T-helper 2 cell treated with Interferon-gamma antibody and Interleukin-4, amounts not matched to agents 5 μg/mL and 100 μg/mL, for 36 hours (primary cell): ENCODE measurements around the gene INPP4A.

Experiments used
- DNase-seq: peaks from one replicate; pipeline ENCODE4 v3.0.0; 2021; ENCODE audit warnings: low spot score
- H3K27ac Mint-ChIP-seq: one replicate; pipeline ENCODE4 v1.8.0; 2021; ENCODE audit warnings: mild to moderate bottlenecking, mixed read lengths
- H3K27me3 Mint-ChIP-seq: one replicate; pipeline ENCODE4 v1.8.0; 2021; ENCODE audit warnings: low read depth, mixed read lengths
- H3K36me3 Mint-ChIP-seq: one replicate; pipeline ENCODE4 v1.8.0; 2021; ENCODE audit warnings: low read depth, mixed read lengths
- H3K4me1 Mint-ChIP-seq: one replicate; pipeline ENCODE4 v1.8.0; 2021; ENCODE audit warnings: low read depth, mixed read lengths
- H3K4me3 Mint-ChIP-seq: one replicate; pipeline ENCODE4 v1.8.0; 2022; ENCODE audit warnings: mild to moderate bottlenecking, moderate library complexity, mixed read lengths
- H3K9me3 Mint-ChIP-seq: one replicate; pipeline ENCODE4 v1.8.0; 2021; ENCODE audit warnings: mixed read lengths

INPP4A gene

GRCh38 chr2:98604547-98604946 is 159.9 kb downstream of the INPP4A start:
- H3K9me3 Mint-ChIP-seq, result no peaks in the 10 kb centered on the region
- H3K4me1 Mint-ChIP-seq, result peaks cover 25% of the 10 kb centered on the region
- H3K36me3 Mint-ChIP-seq, result peaks cover 24% of the 10 kb centered on the region
- no peak overlapping the region for H3K27ac Mint-ChIP-seq
- no peak overlapping the region for H3K4me3 Mint-ChIP-seq
- H3K27me3 Mint-ChIP-seq, result no peaks in the 10 kb centered on the region
- no peak for DNase-seq

DNA sequence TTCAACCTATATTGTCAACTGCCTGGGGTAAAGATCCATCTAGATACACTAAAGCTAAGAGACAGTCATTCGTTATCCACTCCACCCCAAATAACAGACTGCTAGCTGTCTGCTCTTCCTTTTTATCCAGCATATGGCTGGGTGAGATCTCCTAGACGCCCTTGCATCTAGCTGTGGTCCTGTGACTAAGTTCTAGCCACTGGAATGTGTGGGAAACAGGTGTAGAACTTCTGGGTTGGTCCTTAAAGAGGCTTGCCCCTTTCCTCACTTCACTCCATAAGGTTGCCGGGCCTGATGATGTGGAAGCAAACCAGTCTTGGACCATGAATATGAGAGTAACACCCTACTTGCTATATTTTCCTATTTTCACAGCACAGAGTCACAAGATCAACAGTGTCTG is 160.4 kb downstream of the INPP4A start:
- DNase-seq, result no peak
- H3K27ac Mint-ChIP-seq, result peak overlapping the region; percentile 11
- H3K4me3 Mint-ChIP-seq, result no peak overlapping the region
- H3K36me3 Mint-ChIP-seq, result peaks cover 19% of the 10 kb centered on the region
- H3K9me3 Mint-ChIP-seq, result no peaks in the 10 kb centered on the region
- no peaks in the 10 kb centered on the region for H3K27me3 Mint-ChIP-seq
- H3K4me1 Mint-ChIP-seq, result peaks cover 30% of the 10 kb centered on the region

GRCh38 chr2:98606431-98606830 is 161.8 kb downstream of the INPP4A start:
- H3K27me3 Mint-ChIP-seq, result no peaks in the 10 kb centered on the region
- peaks cover 19% of the 10 kb centered on the region for H3K36me3 Mint-ChIP-seq
- peak overlapping the region; percentile 90 for H3K4me3 Mint-ChIP-seq
- H3K4me1 Mint-ChIP-seq, result peaks cover 42% of the 10 kb centered on the region
- no peaks in the 10 kb centered on the region for H3K9me3 Mint-ChIP-seq
- peak overlapping the region; percentile 95 for H3K27ac Mint-ChIP-seq
- DNase-seq, result no peak

DNA sequence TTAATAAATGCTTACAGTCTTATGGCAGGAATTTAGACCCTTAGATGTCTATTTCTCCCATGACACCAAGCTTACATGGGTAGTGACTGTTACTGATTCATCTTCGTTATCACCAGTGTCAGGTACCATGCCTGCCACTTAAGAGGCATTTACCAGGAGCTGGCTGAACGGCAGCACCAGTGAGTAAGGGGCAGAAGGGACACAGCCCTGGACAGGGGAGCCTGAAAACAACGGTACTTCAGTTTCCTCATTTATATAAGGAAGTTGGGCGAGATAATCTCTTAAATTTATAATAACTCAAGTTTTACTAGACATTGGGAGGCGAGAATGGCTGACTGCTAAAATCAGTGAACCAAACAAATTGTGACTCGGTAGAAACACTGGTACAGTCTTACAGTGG is 162.4 kb downstream of the INPP4A start:
- no peaks in the 10 kb centered on the region for H3K9me3 Mint-ChIP-seq
- peaks cover 17% of the 10 kb centered on the region for H3K36me3 Mint-ChIP-seq
- H3K27ac Mint-ChIP-seq, result peak overlapping the region; percentile 95
- no peaks in the 10 kb centered on the region for H3K27me3 Mint-ChIP-seq
- peaks cover 44% of the 10 kb centered on the region for H3K4me1 Mint-ChIP-seq
- DNase-seq, result no peak
- H3K4me3 Mint-ChIP-seq, result peak overlapping the region; percentile 90

DNA sequence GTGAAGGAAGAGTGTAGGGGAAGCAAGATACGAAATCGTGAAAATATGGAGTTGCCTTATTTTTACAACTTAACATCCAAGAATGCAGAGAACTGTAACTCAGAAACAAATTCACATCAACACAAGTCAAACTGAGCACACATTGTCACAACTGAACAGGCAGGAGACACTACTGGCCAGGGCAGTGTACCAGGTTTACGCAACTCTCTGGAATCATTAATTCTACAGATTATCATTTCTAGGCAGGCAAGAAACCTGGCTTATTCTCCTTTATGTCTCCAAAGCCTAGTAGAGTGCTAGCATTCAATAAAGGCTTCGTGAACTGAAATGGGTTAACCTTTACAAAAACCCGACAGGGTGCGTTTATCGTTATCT is 163.1 kb downstream of the INPP4A start:
- H3K27ac Mint-ChIP-seq, result peak overlapping the region; percentile 95
- no peaks in the 10 kb centered on the region for H3K27me3 Mint-ChIP-seq
- no peaks in the 10 kb centered on the region for H3K9me3 Mint-ChIP-seq
- peak overlapping the region; percentile 90 for H3K4me3 Mint-ChIP-seq
- peaks cover 44% of the 10 kb centered on the region for H3K4me1 Mint-ChIP-seq
- H3K36me3 Mint-ChIP-seq, result peaks cover 19% of the 10 kb centered on the region
- DNase-seq, result no peak

DNA sequence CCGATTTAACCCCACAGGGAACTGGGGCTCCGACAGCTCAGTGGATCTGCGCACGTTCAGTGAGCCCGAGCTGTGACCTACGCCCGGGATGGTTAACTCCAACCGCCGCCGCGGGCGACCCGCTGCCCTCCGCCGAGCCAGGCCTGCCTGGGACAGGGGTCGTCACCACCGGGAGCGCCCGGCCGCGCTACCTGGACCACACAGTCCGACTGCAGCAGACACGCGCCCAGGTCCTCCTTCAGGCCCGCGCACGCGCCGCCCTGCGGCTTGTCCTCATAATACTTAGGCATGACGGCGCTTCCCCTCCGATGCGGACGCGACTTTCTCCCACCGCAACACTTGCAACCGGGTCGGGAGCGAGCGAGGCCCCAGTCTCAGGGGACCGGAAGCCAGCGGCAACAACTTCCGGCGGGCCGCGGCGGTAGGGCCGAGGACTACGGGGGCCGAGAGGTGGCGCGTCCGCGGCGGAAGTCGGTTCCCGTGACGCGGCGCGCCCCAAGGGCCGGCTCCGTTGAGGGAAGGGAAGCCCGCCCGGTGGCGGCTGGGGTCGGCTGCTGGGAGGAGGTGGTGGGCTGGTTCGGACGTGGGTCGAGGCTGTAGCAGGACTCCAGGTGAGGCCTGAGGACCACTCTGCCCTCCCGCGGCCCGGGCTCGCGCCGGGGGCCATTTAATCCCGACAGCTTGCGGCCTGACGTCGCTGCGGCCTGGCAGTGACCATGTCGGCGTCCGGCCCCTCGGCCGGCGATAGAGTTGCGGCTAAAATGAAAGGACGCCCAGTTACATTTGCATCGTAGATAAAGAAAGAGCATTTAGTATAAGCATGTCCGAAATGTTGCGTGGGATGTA is 163.7 kb downstream of the INPP4A start, which contains the start of the genes COA5 and UNC50:
TSS of gene COA5 (minus strand) at position 397 of the 846 bp plus-strand sequence. CDS start at position 290, 107 bp downstream.
TSS of gene UNC50 (plus strand) at position 474 of the 846 bp plus-strand sequence. CDS start 1,171 bp downstream, outside the sequence.
- H3K27me3 Mint-ChIP-seq, result no peaks in the 10 kb centered on the region
- H3K27ac Mint-ChIP-seq, result peak within 1 kb of the TSS; percentile 95
- H3K4me3 Mint-ChIP-seq, result peak within 1 kb of the TSS; percentile 90
- no peaks in the 10 kb centered on the region for H3K9me3 Mint-ChIP-seq
- DNase-seq, result peak; percentile 93
- peaks cover 44% of the 10 kb centered on the region for H3K4me1 Mint-ChIP-seq
- H3K36me3 Mint-ChIP-seq, result peaks cover 20% of the 10 kb centered on the region

- Mint-ChIP-seq H3K9me3 (no peaks in the 10 kb centered on the region), H3K4me3 (peak overlapping the region; percentile 90), H3K27ac (peak overlapping the region; percentile 95), H3K4me1 (peaks cover 49% of the 10 kb centered on the region), H3K36me3 (peaks cover 24% of the 10 kb centered on the region), H3K27me3 (no peaks in the 10 kb centered on the region)
- no peak for DNase-seq
These were observed 164.4 kb downstream of the INPP4A start for GRCh38 chr2:98608962-98609604.

DNA sequence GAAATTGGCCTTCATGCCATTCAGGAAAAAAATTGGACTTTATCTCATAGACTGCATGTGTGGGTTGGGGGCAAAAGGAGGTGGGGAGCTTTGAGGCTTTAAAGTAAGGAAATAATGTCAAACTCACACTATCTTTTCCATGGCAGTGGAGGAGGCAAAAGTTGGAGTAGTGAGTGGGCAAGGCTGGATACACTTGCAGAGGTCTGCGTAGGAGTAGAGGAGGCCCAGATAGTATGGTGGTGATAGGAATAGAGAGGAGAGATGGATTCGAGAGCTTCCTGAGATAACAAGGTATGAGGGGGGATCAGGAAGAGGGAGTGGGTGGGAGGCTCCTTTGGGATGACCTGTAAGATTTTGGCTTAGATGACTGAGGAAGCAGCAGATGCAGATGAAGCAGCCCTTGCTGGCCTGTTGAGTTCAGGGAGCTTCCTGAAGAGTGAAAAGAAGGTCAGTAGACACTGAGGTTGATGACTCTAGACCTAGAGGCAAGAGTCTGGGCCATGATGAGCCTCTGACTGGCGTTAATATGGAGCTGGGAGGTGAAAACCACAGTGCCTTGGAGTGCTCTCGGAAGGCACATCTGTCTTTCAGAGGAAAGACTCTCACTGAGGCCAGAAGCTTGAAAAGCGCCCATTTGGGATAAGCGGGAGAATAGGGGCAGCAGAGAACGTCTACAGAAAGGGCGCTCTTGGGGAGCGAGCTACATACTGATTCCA is 169.5 kb downstream of the INPP4A start:
- Mint-ChIP-seq H3K27ac (peak overlapping the region; percentile 5), H3K27me3 (no peaks in the 10 kb centered on the region), H3K9me3 (no peaks in the 10 kb centered on the region), H3K36me3 (peaks cover 54% of the 10 kb centered on the region), H3K4me1 (peaks cover 45% of the 10 kb centered on the region), H3K4me3 (no peak overlapping the region)
- no peak for DNase-seq

GRCh38 chr2:98615481-98615880 is 170.8 kb downstream of the INPP4A start:
- Mint-ChIP-seq H3K36me3 (peaks cover 63% of the 10 kb centered on the region), H3K4me1 (peaks cover 38% of the 10 kb centered on the region), H3K9me3 (no peaks in the 10 kb centered on the region), H3K27me3 (no peaks in the 10 kb centered on the region), H3K27ac (peak overlapping the region; percentile 18), H3K4me3 (no peak overlapping the region)
- no peak for DNase-seq

- peak overlapping the region; percentile 67 for H3K27ac Mint-ChIP-seq
- no peak for DNase-seq
- no peaks in the 10 kb centered on the region for H3K9me3 Mint-ChIP-seq
- peaks cover 36% of the 10 kb centered on the region for H3K4me1 Mint-ChIP-seq
- H3K4me3 Mint-ChIP-seq, result peak overlapping the region; percentile 28
- H3K27me3 Mint-ChIP-seq, result no peaks in the 10 kb centered on the region
- H3K36me3 Mint-ChIP-seq, result peaks cover 66% of the 10 kb centered on the region
These were observed 172.5 kb downstream of the INPP4A start for GRCh38 chr2:98617149-98617548.

GRCh38 chr2:98623657-98624056 is 179.0 kb downstream of the INPP4A start:
- Mint-ChIP-seq H3K9me3 (no peaks in the 10 kb centered on the region), H3K4me1 (peaks cover 25% of the 10 kb centered on the region), H3K27me3 (no peaks in the 10 kb centered on the region), H3K36me3 (peaks cover 53% of the 10 kb centered on the region), H3K27ac (no peak overlapping the region), H3K4me3 (no peak overlapping the region)
- DNase-seq, result no peak

GRCh38 chr2:98632351-98632750 is 187.7 kb downstream of the INPP4A start:
- no peak for DNase-seq
- peaks cover 59% of the 10 kb centered on the region for H3K36me3 Mint-ChIP-seq
- H3K9me3 Mint-ChIP-seq, result no peaks in the 10 kb centered on the region
- no peak overlapping the region for H3K4me3 Mint-ChIP-seq
- H3K4me1 Mint-ChIP-seq, result peaks cover 27% of the 10 kb centered on the region
- H3K27me3 Mint-ChIP-seq, result no peaks in the 10 kb centered on the region
- H3K27ac Mint-ChIP-seq, result peak overlapping the region; percentile 27

DNA sequence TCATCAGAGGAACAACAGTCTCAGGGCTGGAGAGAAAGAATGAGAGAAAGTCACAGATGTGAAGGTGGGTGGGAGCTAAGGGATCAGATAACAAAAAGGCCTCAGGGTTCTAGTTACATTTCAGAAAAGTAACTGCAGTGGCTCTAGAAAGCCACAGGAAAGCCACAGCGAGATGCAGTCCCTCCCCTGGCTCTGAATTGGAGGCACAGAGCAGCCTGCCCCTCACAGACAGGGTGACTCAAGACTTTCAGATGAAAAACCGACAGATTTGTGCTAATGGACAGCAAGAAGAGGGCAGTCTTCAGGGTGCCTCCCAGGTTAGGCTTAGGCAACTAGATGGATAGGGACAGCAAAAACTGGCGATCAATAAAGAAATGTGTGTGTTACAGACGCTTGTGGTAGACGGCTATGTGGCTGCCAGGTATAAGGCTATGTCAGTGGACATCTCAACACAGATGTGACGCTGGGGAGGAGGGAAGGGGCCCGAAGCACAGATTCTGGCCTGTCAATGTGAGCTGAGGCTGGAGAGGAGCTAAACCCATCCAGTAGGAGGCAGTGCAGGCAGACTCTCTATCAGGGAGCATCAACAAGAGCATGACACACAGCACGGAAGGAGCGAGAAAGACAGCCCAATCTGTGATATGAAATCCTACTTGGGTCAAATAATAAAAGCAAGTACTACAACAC is 189.9 kb downstream of the INPP4A start:
- no peaks in the 10 kb centered on the region for H3K9me3 Mint-ChIP-seq
- H3K4me1 Mint-ChIP-seq, result peaks cover 38% of the 10 kb centered on the region
- peak; percentile 59 for DNase-seq
- peak overlapping the region; percentile 65 for H3K4me3 Mint-ChIP-seq
- no peaks in the 10 kb centered on the region for H3K27me3 Mint-ChIP-seq
- peak overlapping the region; percentile 89 for H3K27ac Mint-ChIP-seq
- H3K36me3 Mint-ChIP-seq, result peaks cover 59% of the 10 kb centered on the region
